HG03565 (cell line): Measurements from ENCODE around the gene IGLL1.
A peak's percentile ranks its signal among the peaks of the same experiment; 100 is the strongest.
"Not testable (repeated sequence)": the region's sequence is repeated elsewhere in the genome, so short reads cannot be mapped to it uniquely, and the experiment has no call there.

Source experiments
- ATAC-seq: cut with Tn5 transposase; IDR thresholded peaks from one replicate; pipeline ENCODE4 v1.9.1; 2021; ENCODE audit warnings: mild to moderate bottlenecking, moderate library complexity; ENCODE audit not compliant: unreplicated experiment

IGLL1 gene

DNA sequence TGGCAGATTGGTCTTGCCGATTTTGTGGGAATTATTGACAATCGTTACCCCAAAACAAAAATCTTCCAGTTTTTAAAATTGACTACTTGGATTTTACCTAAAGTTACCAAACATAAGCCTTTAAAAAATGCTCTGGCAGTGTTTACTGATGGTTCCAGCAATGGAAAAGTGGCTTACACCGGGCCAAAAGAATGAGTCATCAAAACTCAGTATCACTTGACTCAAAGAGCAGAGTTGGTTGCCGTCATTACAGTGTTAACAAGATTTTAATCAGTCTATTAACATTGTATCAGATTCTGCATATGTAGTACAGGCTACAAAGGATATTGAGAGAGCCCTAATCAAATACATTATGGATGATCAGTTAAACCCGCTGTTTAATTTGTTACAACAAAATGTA lies 37.2 kb downstream of the IGLL1 start:
- ATAC-seq = no peak

GRCh38 chr22:23542391-23542790 lies 37.7 kb downstream of the IGLL1 start:
- not testable (repeated sequence) for ATAC-seq

DNA sequence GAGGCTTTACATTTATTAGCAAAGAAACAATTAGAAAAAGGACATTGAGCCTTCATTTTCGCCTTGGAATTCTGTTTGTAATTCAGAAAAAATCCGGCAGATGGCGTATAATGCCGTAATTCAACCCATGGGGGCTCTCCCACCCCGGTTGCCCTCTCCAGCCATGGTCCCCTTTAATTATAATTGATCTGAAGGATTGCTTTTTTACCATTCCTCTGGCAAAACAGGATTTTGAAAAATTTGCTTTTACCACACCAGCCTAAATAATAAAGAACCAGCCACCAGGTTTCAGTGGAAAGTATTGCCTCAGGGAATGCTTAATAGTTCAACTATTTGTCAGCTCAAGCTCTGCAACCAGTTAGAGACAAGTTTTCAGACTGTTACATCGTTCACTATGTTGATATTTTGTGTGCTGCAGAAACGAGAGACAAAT lies 38.2 kb downstream of the IGLL1 start:
- not testable (repeated sequence) for ATAC-seq

- not testable (repeated sequence) for ATAC-seq
Measured at GRCh38 chr22:23540837-23541236, 39.3 kb downstream of the IGLL1 start.

DNA sequence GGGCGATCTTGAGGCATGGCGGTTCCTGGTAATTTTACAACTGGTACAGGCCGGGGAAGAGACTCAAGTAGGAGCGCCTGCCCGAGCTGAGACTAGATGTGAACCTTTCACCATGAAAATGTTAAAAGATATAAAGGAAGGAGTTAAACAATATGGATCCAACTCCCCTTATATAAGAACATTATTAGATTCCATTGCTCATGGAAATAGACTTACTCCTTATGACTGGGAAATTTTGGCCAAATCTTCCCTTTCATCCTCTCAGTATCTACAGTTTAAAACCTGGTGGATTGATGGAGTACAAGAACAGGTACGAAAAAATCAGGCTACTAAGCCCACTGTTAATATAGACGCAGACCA lies 40.3 kb downstream of the IGLL1 start:
- not testable (repeated sequence) for ATAC-seq

DNA sequence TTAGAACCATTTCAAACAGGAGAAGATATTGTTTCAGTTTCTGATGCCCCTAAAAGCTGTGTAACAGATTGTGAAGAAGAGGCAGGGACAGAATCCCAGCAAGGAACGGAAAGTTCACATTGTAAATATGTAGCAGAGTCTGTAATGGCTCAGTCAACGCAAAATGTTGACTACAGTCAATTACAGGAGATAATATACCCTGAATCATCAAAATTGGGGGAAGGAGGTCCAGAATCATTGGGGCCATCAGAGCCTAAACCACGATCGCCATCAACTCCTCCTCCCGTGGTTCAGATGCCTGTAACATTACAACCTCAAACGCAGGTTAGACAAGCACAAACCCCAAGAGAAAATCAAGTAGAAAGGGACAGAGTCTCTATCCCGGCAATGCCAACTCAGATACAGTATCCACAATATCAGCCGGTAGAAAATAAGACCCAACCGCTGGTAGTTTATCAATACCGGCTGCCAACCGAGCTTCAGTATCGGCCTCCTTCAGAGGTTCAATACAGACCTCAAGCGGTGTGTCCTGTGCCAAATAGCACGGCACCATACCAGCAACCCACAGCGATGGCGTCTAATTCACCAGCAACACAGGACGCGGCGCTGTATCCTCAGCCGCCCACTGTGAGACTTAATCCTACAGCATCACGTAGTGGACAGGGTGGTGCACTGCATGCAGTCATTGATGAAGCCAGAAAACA lies 40.8 kb downstream of the IGLL1 start:
- peak; percentile 53 for ATAC-seq

- not testable (repeated sequence) for ATAC-seq
Measured at GRCh38 chr22:23538696-23539030, 41.4 kb downstream of the IGLL1 start.

- ATAC-seq = not testable (repeated sequence)
Measured at GRCh38 chr22:23537830-23538695, 42.0 kb downstream of the IGLL1 start.

GRCh38 chr22:23537416-23537815 lies 42.7 kb downstream of the IGLL1 start:
- no peak for ATAC-seq

- no peak for ATAC-seq
Measured at GRCh38 chr22:23536821-23537345, 43.2 kb downstream of the IGLL1 start.

GRCh38 chr22:23535790-23536661 lies 44.1 kb downstream of the IGLL1 start:
- not testable (repeated sequence) for ATAC-seq

DNA sequence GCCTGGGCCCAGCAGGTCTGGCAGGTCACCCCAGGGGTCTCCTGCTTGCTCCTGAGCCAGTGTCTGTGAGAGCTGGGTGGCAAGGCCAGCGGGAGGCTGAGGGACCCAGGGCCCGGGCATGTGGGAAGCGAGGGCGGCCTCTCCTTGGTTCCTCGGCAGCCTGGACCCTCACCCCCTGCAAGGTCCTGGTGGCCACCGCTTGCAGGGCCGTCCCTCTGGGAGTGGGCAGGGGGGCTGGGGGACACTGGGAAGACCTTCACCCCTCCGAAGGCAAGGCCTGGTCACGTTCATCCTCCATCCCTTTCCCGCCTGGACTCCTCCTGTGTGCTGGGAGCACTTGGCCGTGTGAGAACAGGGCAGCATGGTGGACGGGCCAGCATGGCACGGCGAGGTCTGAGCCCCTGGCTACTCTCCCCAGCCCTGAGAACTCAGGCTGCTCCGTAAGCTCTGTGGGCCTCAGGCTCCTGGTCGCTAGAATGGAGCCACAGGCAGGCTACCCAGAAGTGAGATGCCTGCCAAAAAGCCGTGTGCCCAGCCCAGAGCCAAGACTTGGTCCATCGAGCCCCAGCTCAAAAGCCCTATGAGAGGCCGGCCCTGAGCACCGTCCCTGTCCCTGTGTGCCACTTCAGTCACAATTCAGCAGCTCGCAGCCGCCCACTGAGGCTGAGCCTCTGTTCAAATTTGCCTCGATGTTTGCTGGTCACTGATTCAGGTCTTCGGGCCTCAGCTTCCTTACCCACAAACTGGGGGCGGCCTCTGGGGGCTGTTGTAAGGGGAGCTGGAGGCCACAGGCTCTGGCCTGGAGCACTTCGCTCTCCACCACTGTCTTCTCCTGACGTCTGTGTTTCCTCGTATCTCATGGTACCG lies 45.0 kb downstream of the IGLL1 start:
- ATAC-seq = no peak

DNA sequence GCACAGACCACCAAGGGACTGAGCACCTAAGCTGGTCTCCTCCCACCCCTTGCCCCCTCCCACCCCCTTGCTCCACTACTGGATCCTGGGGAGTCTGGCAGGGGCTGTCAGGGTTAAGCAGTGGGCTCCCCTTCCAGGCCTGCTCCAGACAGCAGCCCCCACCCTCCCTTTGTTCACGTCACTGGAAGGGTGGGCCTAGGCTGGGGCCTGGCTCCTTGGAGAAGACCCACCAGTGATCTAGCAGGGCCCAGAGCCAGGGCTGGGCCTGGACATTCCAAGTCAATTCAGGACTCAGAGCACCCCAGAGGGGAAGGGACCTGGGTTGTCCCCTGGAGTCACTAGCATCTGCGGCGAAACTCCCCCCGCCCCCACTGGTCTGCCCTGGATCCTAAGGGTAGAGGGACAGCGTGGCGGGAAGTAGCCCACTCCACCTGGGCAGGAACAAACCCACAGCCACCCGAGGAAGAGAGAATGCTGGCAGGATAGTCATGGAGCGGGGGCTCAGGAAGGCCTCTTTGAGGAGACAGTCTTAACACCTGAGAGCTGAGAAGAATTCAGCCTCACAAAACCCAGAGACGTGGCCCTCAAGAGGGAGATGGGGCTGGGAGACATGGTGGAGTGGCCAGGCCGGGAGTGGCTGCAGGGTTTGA lies 45.8 kb downstream of the IGLL1 start:
- no peak for ATAC-seq

- no peak for ATAC-seq
Measured at GRCh38 chr22:23533771-23534191, 46.3 kb downstream of the IGLL1 start.

- no peak for ATAC-seq
Measured at GRCh38 chr22:23533328-23533762, 46.7 kb downstream of the IGLL1 start.

DNA sequence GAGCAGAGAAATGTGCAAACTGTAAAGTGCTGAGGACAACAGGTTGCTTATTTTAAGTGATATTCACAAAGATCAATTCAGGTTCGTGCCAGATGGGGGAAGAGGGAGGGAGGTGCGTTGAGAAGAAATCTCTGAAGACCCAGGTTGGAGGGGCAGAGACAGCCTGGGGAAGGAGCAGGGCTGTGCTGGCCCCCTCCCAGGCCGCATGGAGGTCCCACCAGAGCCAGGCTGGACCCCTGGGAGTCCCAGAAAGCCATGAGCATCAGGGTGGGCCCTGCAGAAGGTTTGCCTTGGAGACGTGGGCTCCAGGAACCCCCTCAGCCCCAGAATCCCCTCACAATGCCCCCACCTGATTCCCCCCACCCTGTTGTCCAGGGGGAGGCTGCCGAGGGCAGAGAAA lies 47.4 kb downstream of the IGLL1 start:
- ATAC-seq = no peak

DNA sequence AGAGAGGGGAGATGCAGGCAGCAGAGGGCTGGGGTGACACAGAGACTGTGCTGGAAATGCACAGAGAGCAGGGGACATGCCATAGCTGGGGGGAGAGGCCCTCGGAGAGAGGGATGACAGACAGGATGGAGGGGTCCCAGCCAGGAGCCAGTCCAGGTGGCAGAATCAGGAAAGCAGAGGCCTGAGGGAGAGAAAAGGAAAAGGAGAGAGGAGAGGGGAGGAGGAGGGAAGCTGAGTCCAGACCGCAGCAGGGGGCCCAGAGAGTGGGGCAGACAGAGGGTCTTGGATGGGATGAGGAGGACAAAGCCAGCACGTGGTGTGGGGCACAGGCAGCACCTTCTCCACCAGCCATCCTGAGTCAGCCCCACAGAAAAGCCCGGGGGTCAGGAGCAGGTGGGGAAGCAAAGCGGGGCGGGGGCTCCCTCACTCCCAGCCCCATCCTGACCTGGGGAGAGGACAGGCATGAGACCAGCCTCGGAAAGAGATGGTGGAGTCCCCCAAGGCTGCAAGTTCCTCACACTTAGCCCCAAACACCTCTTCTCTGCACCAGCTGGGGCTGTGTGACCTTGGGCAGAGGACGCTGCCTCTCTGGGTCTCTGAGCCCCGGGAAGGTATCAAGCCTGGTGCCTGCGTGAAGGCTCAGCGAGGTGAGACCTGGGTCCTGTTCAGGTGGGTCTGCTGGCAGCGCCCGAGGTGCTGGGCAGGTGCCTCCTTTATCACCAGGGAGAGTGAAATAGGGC lies 48.0 kb downstream of the IGLL1 start:
- no peak for ATAC-seq

DNA sequence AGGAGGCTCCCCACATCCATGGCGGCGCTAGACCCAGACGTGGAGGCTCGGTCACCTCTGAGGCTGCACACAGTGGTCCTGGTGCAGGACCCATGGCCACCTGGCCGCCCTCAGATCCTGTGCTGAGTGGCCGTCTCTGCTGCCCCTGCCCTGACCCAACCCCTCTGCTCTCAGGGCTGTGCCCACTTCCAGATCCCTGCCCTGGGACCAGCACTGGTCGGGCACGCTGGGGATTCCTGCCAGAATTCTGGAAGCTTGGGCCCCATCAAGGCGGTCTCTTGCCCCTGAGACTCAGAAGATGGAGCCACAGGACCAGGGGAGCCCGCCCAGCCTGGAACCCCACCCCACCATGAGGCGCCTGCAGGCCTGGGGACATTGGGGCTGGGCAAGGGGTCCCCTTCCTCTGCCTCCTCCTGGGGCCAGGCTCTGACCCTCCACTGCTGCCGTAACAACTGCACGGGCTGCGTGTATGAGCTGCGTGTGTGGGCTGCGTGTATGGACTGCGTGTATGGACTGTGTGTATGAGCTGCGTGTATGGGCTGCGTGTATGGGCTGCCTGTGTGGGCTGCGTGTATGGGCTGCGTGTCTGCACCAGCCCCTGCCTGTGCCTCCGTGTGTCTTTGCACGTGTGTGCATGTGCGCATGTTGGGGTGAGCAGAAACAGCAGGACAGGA lies 48.7 kb downstream of the IGLL1 start:
- ATAC-seq = no peak
